Fibroblast of villous mesenchyme (primary cell): ENCODE measurements around the gene WRAP73. TPM values are rescaled to one million over a fixed set of nuclear protein-coding genes. Genes with fewer than 3 reads are reported as not detected.

ENCODE experiments used
- DNase-seq: peaks from one replicate; pipeline ENCODE4 v3.0.0-alpha.2; 2010; ENCODE audit warnings: low read depth
- H3K4me3 ChIP-seq: 2 replicates; pipeline ENCODE4 v1.5.1; 2011; ENCODE audit warnings: low read depth, mild to moderate bottlenecking, low read length
- CTCF ChIP-seq: IDR thresholded peaks from 2 replicates; pipeline ENCODE4 v1.5.1; 2012; ENCODE audit warnings: low read depth, mild to moderate bottlenecking, low read length; ENCODE audit not compliant: insufficient read depth
- total RNA-seq: library from RNA; depleted of rRNA; stranded (reverse); fragments of >200 nt; gene quantifications from 2 replicates; pipeline ENCODE4 v1.2.3, GENCODE V29; 2012

WRAP73 gene
- total RNA-seq, 1 donor = 12.5 TPM

DNA sequence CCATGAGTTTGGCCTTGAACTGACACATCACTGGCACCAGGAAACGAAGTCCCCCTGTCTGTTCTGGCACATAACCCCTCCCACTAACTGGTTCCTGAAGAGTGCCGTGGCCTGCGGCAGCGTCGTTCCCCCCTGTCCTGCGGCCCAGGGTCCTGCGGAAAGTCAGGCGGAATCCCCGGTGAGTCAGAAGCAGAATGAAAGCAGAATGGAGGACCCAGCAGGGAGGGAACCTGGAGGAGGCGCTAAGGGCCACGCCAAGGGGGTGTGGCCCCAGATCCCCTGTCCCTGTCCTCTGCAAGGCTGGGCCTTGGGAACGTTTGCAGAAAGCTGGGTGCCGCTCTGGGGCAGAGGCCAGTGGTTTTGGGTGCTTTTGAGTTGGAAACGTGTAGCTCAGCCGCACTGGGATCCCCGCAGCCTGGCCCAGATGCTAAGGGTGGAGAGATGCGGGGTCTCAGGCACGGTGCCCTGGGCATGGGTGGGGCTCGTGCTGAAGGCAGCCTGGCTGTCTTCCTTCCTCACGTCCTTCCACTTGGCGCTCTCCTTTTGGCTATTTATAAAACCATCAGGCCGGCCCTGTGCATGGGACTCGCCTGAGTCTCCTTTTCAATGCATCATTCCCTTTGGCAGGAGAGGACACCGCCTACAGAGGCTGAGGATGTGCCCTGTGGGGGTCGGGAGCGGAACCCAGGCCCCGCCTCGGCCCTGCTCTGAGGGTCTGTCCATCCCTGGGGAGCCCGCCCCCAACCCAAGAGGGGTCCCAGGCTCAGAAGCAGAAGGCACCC lies 38.6 kb upstream of the WRAP73 start:
- H3K4me3 ChIP-seq = no peak overlapping the region
- peak; percentile 2 for DNase-seq
- TF ChIP-seq CTCF = no peak

DNA sequence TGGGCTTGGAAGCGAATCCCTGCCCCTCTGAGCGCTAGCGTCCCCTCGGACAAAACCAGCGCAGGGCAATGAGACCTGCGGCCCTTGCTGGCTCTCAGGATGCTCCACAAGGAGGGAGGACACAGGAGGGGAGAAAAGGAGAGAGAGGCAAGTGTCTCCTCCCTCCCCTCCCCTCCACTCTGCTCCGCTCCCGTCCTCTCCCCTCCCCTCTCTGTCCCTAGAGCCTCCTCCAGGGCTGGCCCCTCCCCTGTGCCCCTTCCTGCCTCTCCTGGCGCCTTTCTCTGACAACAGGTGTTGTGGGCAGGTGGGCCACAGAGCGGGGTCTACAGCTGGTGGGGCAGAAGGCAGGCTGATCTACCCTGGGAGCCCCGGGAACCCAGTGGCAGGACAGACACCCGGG lies 37.6 kb upstream of the WRAP73 start:
- H3K4me3 ChIP-seq = no peak overlapping the region
- DNase-seq = no peak
- TF ChIP-seq CTCF = no peak

- no peak for TF ChIP-seq CTCF
- DNase-seq = no peak
- H3K4me3 ChIP-seq = no peak overlapping the region
Measured at GRCh38 chr1:3685906-3686305, 36.0 kb upstream of the WRAP73 start.

- no peak overlapping the region for H3K4me3 ChIP-seq
- DNase-seq = no peak
- TF ChIP-seq CTCF = no peak
Measured at GRCh38 chr1:3685222-3685621, 35.3 kb upstream of the WRAP73 start.

DNA sequence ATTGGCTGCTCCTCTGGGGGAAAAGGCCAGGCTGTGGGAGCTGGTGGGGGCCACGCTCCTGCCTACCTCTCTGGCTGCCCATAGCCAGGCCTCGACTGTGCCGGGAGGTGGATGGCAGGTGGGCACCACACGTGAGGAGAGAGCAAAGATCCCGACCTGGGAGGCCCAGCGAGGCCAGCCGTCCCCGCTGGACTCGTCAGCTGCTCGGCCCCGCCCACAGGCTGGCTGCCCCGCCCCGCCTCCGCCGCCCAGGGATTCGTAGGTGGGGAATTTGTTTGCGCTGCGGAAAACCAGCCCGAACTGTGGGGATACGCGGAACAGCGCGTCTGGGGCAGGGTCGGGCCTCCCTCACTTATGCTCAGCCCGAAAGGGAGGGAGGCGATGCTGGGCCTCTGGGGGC lies 34.1 kb upstream of the WRAP73 start:
- no peak for TF ChIP-seq CTCF
- H3K4me3 ChIP-seq = no peak overlapping the region
- DNase-seq = peak; percentile 2

DNA sequence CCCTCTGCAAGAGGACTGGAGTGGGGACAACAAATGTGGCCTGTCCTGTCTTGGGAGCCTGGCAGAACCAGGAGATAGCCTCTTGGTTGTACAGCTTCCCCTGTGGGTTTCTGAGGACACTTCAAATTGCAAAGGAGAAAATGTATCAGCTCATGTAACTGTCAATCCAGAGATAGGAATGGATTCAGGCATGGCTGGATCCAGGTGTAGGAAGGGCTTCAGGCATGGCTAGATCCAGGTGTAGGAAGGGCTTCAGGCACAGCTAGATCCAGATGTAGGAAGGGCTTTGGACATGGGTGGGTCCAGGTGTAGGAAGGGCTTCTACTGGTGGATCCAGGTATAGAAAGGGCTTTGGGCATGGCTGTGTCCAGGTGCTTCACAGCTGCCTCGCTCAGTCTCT lies 33.3 kb upstream of the WRAP73 start:
- TF ChIP-seq CTCF = no peak
- no peak for DNase-seq
- no peak overlapping the region for H3K4me3 ChIP-seq
